ENCODE results near the gene MAML3. TPM values are rescaled to one million over a fixed set of nuclear protein-coding genes. Genes with fewer than 3 reads are reported as not detected.

The MAML3 gene
- total and polyA plus RNA-seq, 2 of the 13 experiments (the other 11 are each of a cell fraction or from before 2014, with no cell fraction given): 0.05 to 0.13 TPM

GRCh38 chr4:139834981-139835391 is 319.0 kb downstream of the MAML3 start (continued):
- TF ChIP-seq ZBTB43 (CRISPR knock-in tag; conservative IDR thresholded peaks at IDR 0.05) (peak; percentile 92), ZHX2 (IDR thresholded peaks at IDR 0.05; ENCODE audit: low read depth) (no peak), ZHX2 (CRISPR knock-in tag; IDR thresholded peaks at IDR 0.05; ENCODE audit: borderline replicate concordance) (no peak), ZNF274 (CRISPR knock-in tag; IDR thresholded peaks at IDR 0.05) (no peak), ZKSCAN8 (CRISPR knock-in tag; IDR thresholded peaks at IDR 0.05; ENCODE audit: borderline replicate concordance) (peak; percentile 61; the same call in 1 of the 2 replicates), ZNF3 (CRISPR knock-in tag; IDR thresholded peaks at IDR 0.05) (no peak), IKZF5 (CRISPR knock-in tag; IDR thresholded peaks at IDR 0.05) (0 out of 2 replicates have a peak, but pooled peaks have one; percentile 60), MED1 (CRISPR knock-in tag; IDR thresholded peaks at IDR 0.05) (peak; percentile 88), ZNF225 (CRISPR knock-in tag; IDR thresholded peaks at IDR 0.05) (no peak), PPARG (CRISPR knock-in tag; conservative IDR thresholded peaks at IDR 0.05) (peak; percentile 34; the same call in 1 of the 2 replicates), MAFK (conservative IDR thresholded peaks at IDR 0.05 in 1 of 2, IDR thresholded peaks at IDR 0.05 in 1 of 2; ENCODE audit: low read length in 2 of 2) (no peak), CCAR2 (optimal IDR thresholded peaks at IDR 0.05; ENCODE audit: low read depth, low read length) (no peak), FOXA1 (IDR thresholded peaks at IDR 0.05) (no peak), FOXA1 (CRISPR knock-in tag; IDR thresholded peaks at IDR 0.05) (0 out of 2 replicates have a peak, but pooled peaks have one; percentile 17), ZNF564 (CRISPR knock-in tag; IDR thresholded peaks at IDR 0.05) (no peak), ZNF317 (CRISPR knock-in tag; IDR thresholded peaks at IDR 0.05) (0 out of 2 replicates have a peak, but pooled peaks have one; percentile 27), SMAD1 (CRISPR knock-in tag; IDR thresholded peaks at IDR 0.05; ENCODE audit: borderline replicate concordance, low read depth) (no peak), HDAC2 (CRISPR knock-in tag; IDR thresholded peaks at IDR 0.05) (peak; percentile 51; the same call in 1 of the 2 replicates), ZNF784 (CRISPR knock-in tag; IDR thresholded peaks at IDR 0.05; ENCODE audit: borderline replicate concordance) (no peak), PRPF4 (IDR thresholded peaks at IDR 0.05; ENCODE audit: low read depth, low read length, poor library complexity, severe bottlenecking) (no peak), SOX6 (IDR thresholded peaks at IDR 0.05) (no peak), SOX6 (CRISPR knock-in tag; IDR thresholded peaks at IDR 0.05) (peak; percentile 58), SYNCRIP (IDR thresholded peaks at IDR 0.05; ENCODE audit: insufficient read depth, low read depth, low read length) (no peak), SALL1 (CRISPR knock-in tag; IDR thresholded peaks at IDR 0.05) (peak; percentile 83)

Measured in HepG2 (cell line).